Heart left ventricle (tissue), 16 donors: Measurements from ENCODE around the gene TTC12. TPM values are rescaled to one million over a fixed set of nuclear protein-coding genes. Genes with fewer than 3 reads are reported as not detected.

Source experiments
- ATAC-seq, 4 donors: fragments of 200-7000 bp; cut with Tn5 transposase; one replicate each; pipeline ENCODE4 v1.9.1; 2020 to 2022; ENCODE audit warnings: moderate library complexity in 4 of 4, mild to moderate bottlenecking in 3 of 4, moderate number of reproducible peaks in 1 of 4
- DNase-seq, 5 donors: peaks; one replicate each; pipeline ENCODE4 v3.0.0-alpha.2; 2020
- H3K27ac ChIP-seq, 12 donors: fragments of 200-600 bp; sonication (generic) in 4 of 12; one replicate each; pipeline versions ENCODE4 v1.5.0 to v1.8.0; 2016 to 2022; ENCODE audit warnings: mild to moderate bottlenecking in 2 of 12
- H3K27me3 ChIP-seq, 9 donors: fragments of 200-600 bp; sonication (generic) in 2 of 9; one replicate each; pipeline versions ENCODE4 v1.5.1 to v1.8.0; 2016 to 2022; ENCODE audit warnings: mild to moderate bottlenecking in 3 of 9
- H3K36me3 ChIP-seq, 9 donors: fragments of 200-600 bp; sonication (generic) in 2 of 9; one replicate each; pipeline versions ENCODE4 v1.5.0 to v1.8.0; 2018 to 2022; ENCODE audit warnings: mild to moderate bottlenecking in 2 of 9
- H3K4me1 ChIP-seq, 12 donors: fragments of 200-600 bp; sonication (generic) in 4 of 12; one replicate each; pipeline versions ENCODE4 v1.5.0 to v1.8.0; 2016 to 2022; ENCODE audit warnings: mild to moderate bottlenecking in 3 of 12
- H3K4me3 ChIP-seq, 12 donors: fragments of 200-600 bp; sonication (generic) in 4 of 12; one replicate each; pipeline versions ENCODE4 v1.5.0 to v1.8.0; 2017 to 2022; ENCODE audit warnings: mild to moderate bottlenecking in 9 of 12, moderate library complexity in 4 of 12
- H3K9me3 ChIP-seq, 12 donors: fragments of 200-600 bp; sonication (generic) in 4 of 12; one replicate each; pipeline versions ENCODE4 v1.5.0 to v1.8.0; 2016 to 2022; ENCODE audit warnings: mild to moderate bottlenecking in 1 of 12
- CTCF ChIP-seq, 12 donors: fragments of 200-600 bp; sonication (generic) in 4 of 12; IDR thresholded peaks; one replicate each; pipeline versions ENCODE4 v1.5.0 to v1.8.0; 2018 to 2022; ENCODE audit warnings: antibody characterized with exemption in 12 of 12, mild to moderate bottlenecking in 5 of 12
- POLR2A ChIP-seq, 2 donors: fragments of 450-650 bp; IDR thresholded peaks; one replicate each; pipeline ENCODE4 v1.6.1; 2017; ENCODE audit warnings: antibody characterized with exemption in 2 of 2, mild to moderate bottlenecking in 2 of 2, moderate library complexity in 2 of 2
- WGBS, 4 donors: extraction: QIAGEN DNeasy Blood & Tissue Kit in 2 of 4; methylation state at CpG; one replicate each; pipeline versions ENCODE4 v1.1.5 to v1.1.7; 2013 to 2018; 5-methylcytosine and 5-hydroxymethylcytosine counted together
- intact Hi-C, 10 donors: fragments of 100-400 bp; cut with DNase I; formaldehyde crosslinking; loops; one replicate each; pipeline versions ENCODE4 v1.11.1 to v1.14.2; 2022
- polyA plus RNA-seq, 2 donors: library from polyadenylated mRNA; stranded (reverse); fragments of 200-250 nt; gene quantifications; one replicate each; pipeline ENCODE4 v1.2.3, GENCODE V29; 2013
- total RNA-seq, 9 donors: library from RNA; depleted of rRNA in 2 of 9; stranded (reverse); fragments of >200 nt in 2 of 9; fragmentation: NEBNext Ultra II Directional in 3 of 9; extraction: Animal tissue kit (Norgen Biotek cat#: 25700) in 3 of 9; gene quantifications; one replicate each; pipeline versions ENCODE4 v1.1.0 to v1.2.4, GENCODE V29; 2016 to 2023
- donor health status: ischemic (EF 13 %, LVEDD 7.1; RV severe dilation, severe dysfunction).
- donor health status: healthy with polysubstance abuse.
- donor health status: DM: no; HTN: yes; CAD: no.
- donor health status: DM: no; HTN: no; CAD: no.
- donor health status: ischemic (EF 25% LVEDD 6.9; RV normal size, moderate dysfunction).
- donor health status: ischemic (EF 25% LVEDD 5.7; RV mildly dilated, moderate dysfunction).
- donor health status: healthy.
- donor health status: DM: yes; HTN: yes; CAD: no.
- donor health status: ischemic (EF 35%, LVEDD 5.7; RV mildly dilated, moderate dysfunction).
- donor health status: nonischemic (EF 11% LVEDD 7.7; RV severe dilation, severe dysfunction).
- donor health status: DM: yes; HTN: yes; CAD: no.
- donor health status: PGD.
- donor health status: ischemic (EF 29% LVEDD 5.4; RV normal size, mild dysfunction).
- donor health status: nonischemic (EF 23%, LVEDD 6.1; RV moderate dilation, normal function).

TTC12 gene
- total and polyA plus RNA-seq, 11 donors: 2.7 to 11.9 (median 6.9) TPM

DNA sequence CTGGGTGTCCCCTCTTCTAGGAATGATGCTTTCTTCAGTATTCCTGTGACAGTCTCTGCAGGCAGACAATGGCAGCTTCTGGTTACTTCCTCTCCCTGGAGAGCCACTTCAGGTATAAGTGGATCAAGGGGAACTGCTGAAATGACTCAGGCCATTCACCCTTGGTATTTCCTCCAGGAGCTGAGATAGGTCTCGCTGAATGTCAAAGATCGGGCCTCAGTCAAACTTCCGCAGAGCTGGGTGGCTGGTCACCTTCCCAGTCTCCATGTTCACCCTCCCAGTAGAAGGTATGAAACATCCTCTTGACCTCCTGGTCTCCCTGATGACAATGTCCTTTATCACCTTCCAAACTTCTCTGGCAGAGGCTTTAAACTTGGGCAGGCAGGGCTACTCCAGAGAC, 71.4 kb downstream of the TTC12 start:
- ATAC-seq (no peak), DNase-seq (no peak)
- WGBS, 4 donors: 89 to 100% (median 93%) methylated on average over 3 of the region's 3 CpGs
- peaks cover 0 to 37% (median 12%) of the 10 kb centered on the region in 9 donors for H3K27me3 ChIP-seq
- H3K27ac ChIP-seq: no peak overlapping the region
- H3K4me3 ChIP-seq: no peak overlapping the region
- no peaks in the 10 kb centered on the region for H3K36me3 ChIP-seq
- H3K9me3 ChIP-seq: no peaks in the 10 kb centered on the region
- intact Hi-C loops: no loop called here
- H3K4me1 ChIP-seq: peaks cover 0 to 7% (median 0%) of the 10 kb centered on the region in 12 donors
- no peak for TF ChIP-seq POLR2A (IDR thresholded peaks at IDR 0.05)
- TF ChIP-seq CTCF (IDR thresholded peaks at IDR 0.05): no peak

DNA sequence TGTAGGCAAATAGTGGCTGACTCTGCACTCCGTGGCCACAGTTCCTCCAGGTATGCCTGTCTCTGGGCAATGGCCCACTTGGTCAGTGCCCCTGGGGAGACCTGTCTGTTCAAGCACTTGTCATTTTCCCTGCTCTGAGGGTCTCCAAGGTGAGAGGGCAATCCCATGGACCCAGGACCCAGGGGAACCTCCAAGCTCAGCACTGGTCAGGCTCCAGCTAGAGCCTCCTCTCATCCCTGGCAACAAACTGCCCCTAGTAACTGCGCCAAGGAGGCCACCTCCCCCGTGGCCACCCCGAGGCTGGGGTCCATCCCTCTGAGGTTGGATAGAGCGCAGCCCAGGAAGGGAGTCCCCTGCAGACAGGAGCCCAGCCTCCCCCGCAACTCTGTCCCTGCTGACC, 72.5 kb downstream of the TTC12 start:
- intact Hi-C loops: no loop called here
- no peaks in the 10 kb centered on the region for H3K9me3 ChIP-seq
- no peak overlapping the region for H3K4me3 ChIP-seq
- peaks cover 0 to 7% (median 0%) of the 10 kb centered on the region in 12 donors for H3K4me1 ChIP-seq
- no peak overlapping the region for H3K27ac ChIP-seq
- ATAC-seq (no peak), DNase-seq (no peak)
- TF ChIP-seq POLR2A (IDR thresholded peaks at IDR 0.05) (no peak), CTCF (IDR thresholded peaks at IDR 0.05) (no peak)
- 79 to 92% (median 87%) methylated on average over 2 to 6 of the region's 6 CpGs for WGBS, 4 donors
- H3K27me3 ChIP-seq: peaks cover 0 to 37% (median 12%) of the 10 kb centered on the region in 9 donors
- no peaks in the 10 kb centered on the region for H3K36me3 ChIP-seq

DNA sequence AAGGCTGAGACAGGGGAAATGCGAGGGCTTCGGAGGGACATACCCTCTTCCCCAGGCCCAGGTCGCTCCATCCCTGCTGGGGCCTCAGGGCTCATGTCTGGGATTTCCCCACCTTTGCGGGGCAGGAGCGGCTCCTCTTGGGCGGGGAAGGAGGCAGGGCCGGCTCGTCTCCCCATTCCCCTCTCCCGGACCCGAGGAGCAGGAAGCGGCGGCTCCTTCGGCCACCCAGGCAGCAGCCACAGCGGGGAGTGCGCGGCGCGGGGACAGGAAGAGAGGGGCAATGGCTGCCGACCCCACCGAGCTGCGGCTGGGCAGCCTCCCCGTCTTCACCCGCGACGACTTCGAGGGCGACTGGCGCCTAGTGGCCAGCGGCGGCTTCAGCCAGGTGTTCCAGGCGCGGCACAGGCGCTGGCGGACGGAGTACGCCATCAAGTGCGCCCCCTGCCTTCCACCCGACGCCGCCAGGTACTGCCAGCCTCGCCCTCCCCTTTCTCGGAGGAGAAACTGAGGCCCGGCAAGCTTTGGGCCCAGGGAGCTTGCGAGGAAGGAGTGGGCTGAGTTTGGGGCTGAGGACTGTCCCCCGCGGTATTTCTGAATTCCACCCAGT, 73.3 kb downstream of the TTC12 start, which contains the start of gene ANKK1:
Gene ANKK1 (plus strand): TSS at position 175 of the 607 bp plus-strand sequence. CDS start 106 bp downstream, at position 281.
- intact Hi-C loops: no loop called here
- no peak for ATAC-seq

More for the DNA sequence above, 73.3 kb downstream of the TTC12 start, which contains the start of gene ANKK1:
- no peaks in the 10 kb centered on the region for H3K9me3 ChIP-seq
- H3K27ac ChIP-seq: no peak within 1 kb of the TSS
- 12 to 22% (median 14%) methylated on average over 15 to 46 of the region's 46 CpGs for WGBS, 4 donors
- H3K27me3 ChIP-seq: peaks cover 0 to 37% (median 12%) of the 10 kb centered on the region in 9 donors
- no peak for DNase-seq
- no peaks in the 10 kb centered on the region for H3K36me3 ChIP-seq
- TF ChIP-seq CTCF (IDR thresholded peaks at IDR 0.05) (peak in 3 of 12 donors; percentile 20 to 21 (median 20)), POLR2A (IDR thresholded peaks at IDR 0.05) (no peak)
- H3K4me3 ChIP-seq: no peak within 1 kb of the TSS
- peaks cover 0 to 7% (median 0%) of the 10 kb centered on the region in 12 donors for H3K4me1 ChIP-seq
